ENCODE measurements around the gene E2F4. TPM values are rescaled to one million over a fixed set of nuclear protein-coding genes. Genes with fewer than 3 reads are reported as not detected.

Gene E2F4
- polyA plus RNA-seq, 1 experiment: 83.2 TPM

- no peak for DNase-seq (ENCODE audit: low read depth)
- Histone ChIP-seq H3K4me3 (ENCODE audit: low read depth, low read length) (no peak overlapping the region), H3K27me3 (ENCODE audit: control insufficient read depth, insufficient read depth, low read length) (no peaks in the 10 kb centered on the region), H3K36me3 (ENCODE audit: control insufficient read depth, insufficient read depth, low read length) (peaks cover 4% of the 10 kb centered on the region)
- POLR2A ChIA-PET: no interaction called here
- CTCF ChIA-PET: interaction anchor here (1.6 kb wide), 1 partner anchor 12 kb away, joined by 10 read pairs; the partner anchor contains the start of gene ELMO3
- TF ChIP-seq CTCF (IDR thresholded peaks at IDR 0.05; ENCODE audit: insufficient read depth, low read depth, low read length): no peak
These were observed 18.3 kb downstream of the E2F4 start for GRCh38 chr16:67210069-67210937.

GRCh38 chr16:67211674-67212073 is 19.7 kb downstream of the E2F4 start:
- ChIA-PET CTCF (interaction anchor here (0.8 kb wide), 1 partner anchor 8 kb away, joined by 5 read pairs; no protein-coding TSS in a partner anchor), POLR2A (no interaction called here)
- H3K27me3 ChIP-seq (ENCODE audit: control insufficient read depth, insufficient read depth, low read length): no peaks in the 10 kb centered on the region
- DNase-seq (ENCODE audit: low read depth): no peak
- no peak overlapping the region for H3K4me3 ChIP-seq (ENCODE audit: low read depth, low read length)
- peaks cover 4% of the 10 kb centered on the region for H3K36me3 ChIP-seq (ENCODE audit: control insufficient read depth, insufficient read depth, low read length)
- no peak for TF ChIP-seq CTCF (IDR thresholded peaks at IDR 0.05; ENCODE audit: insufficient read depth, low read depth, low read length)

GRCh38 chr16:67212766-67213165 is 20.8 kb downstream of the E2F4 start:
- DNase-seq (ENCODE audit: low read depth): no peak
- no peak for TF ChIP-seq CTCF (IDR thresholded peaks at IDR 0.05; ENCODE audit: insufficient read depth, low read depth, low read length)
- CTCF ChIA-PET: no interaction called here
- no peaks in the 10 kb centered on the region for H3K27me3 ChIP-seq (ENCODE audit: control insufficient read depth, insufficient read depth, low read length)
- H3K36me3 ChIP-seq (ENCODE audit: control insufficient read depth, insufficient read depth, low read length): peaks cover 4% of the 10 kb centered on the region
- H3K4me3 ChIP-seq (ENCODE audit: low read depth, low read length): no peak overlapping the region
- POLR2A ChIA-PET: no interaction called here

- Histone ChIP-seq H3K27me3 (ENCODE audit: control insufficient read depth, insufficient read depth, low read length) (no peaks in the 10 kb centered on the region), H3K4me3 (ENCODE audit: low read depth, low read length) (no peak overlapping the region), H3K36me3 (ENCODE audit: control insufficient read depth, insufficient read depth, low read length) (peaks cover 4% of the 10 kb centered on the region)
- ChIA-PET CTCF (no interaction called here), POLR2A (no interaction called here)
- DNase-seq (ENCODE audit: low read depth): no peak
- TF ChIP-seq CTCF (IDR thresholded peaks at IDR 0.05; ENCODE audit: insufficient read depth, low read depth, low read length): no peak
These were observed 21.5 kb downstream of the E2F4 start for GRCh38 chr16:67213197-67214019.

- Histone ChIP-seq H3K27me3 (ENCODE audit: control insufficient read depth, insufficient read depth, low read length) (no peaks in the 10 kb centered on the region), H3K4me3 (ENCODE audit: low read depth, low read length) (no peak overlapping the region), H3K36me3 (ENCODE audit: control insufficient read depth, insufficient read depth, low read length) (no peaks in the 10 kb centered on the region; the same call in none of the 2 replicates)
- no peak for TF ChIP-seq CTCF (IDR thresholded peaks at IDR 0.05; ENCODE audit: insufficient read depth, low read depth, low read length)
- POLR2A ChIA-PET: no interaction called here
- CTCF ChIA-PET: interaction anchor here (0.6 to 1.4 kb wide), 3 partner anchors 17 to 255 kb away, joined by 3 read pairs; partner anchors contain the start of gene ELMO3
- no peak for DNase-seq (ENCODE audit: low read depth)
These were observed 23.8 kb downstream of the E2F4 start for GRCh38 chr16:67215706-67216105.
